GM23248 (cell line): ENCODE measurements around the gene ICE2.

ENCODE experiments used
- EZH2 ChIP-seq: fragments of 200-600 bp; sonication (generic); IDR thresholded peaks from 2 replicates; pipeline ENCODE4 v1.6.1; 2018; ENCODE audit warnings: antibody characterized with exemption, mild to moderate bottlenecking; ENCODE audit not compliant: insufficient read depth, poor library complexity, severe bottlenecking
- EZH2phosphoT487 ChIP-seq: fragments of 200-600 bp; sonication (generic); IDR thresholded peaks from 2 replicates; pipeline ENCODE4 v1.6.1; 2018; ENCODE audit warnings: antibody characterized with exemption, moderate library complexity, mild to moderate bottlenecking, low read depth; ENCODE audit not compliant: insufficient read depth

GRCh38 chr15:60394689-60395097 is 84.2 kb downstream of the ICE2 start:
- TF ChIP-seq EZH2phosphoT487 (no peak), EZH2 (no peak)
